Right atrium auricular region (tissue), 2 donors: ENCODE results near the gene BSN. TPM values are rescaled to one million over a fixed set of nuclear protein-coding genes. Genes with fewer than 3 reads are reported as not detected.

ENCODE experiments used
- DNase-seq: peaks from one replicate; pipeline ENCODE4 v3.0.0-alpha.2; 2019; ENCODE audit warnings: low spot score
- H3K27ac ChIP-seq, 2 donors: fragments of 200-600 bp; sonication (generic); 1 replicate in 1 of 2; 2 replicates in 1 of 2; pipeline ENCODE4 v1.5.1; 2016 to 2019
- H3K27me3 ChIP-seq, 2 donors: fragments of 200-600 bp; sonication (generic); one replicate each; pipeline versions ENCODE4 v1.5.1 to v1.6.0; 2017 to 2019
- H3K36me3 ChIP-seq: fragments of 200-600 bp; sonication (generic); one replicate; pipeline ENCODE4 v1.5.1; 2016
- H3K4me1 ChIP-seq, 2 donors: fragments of 200-600 bp; sonication (generic); one replicate each; pipeline versions ENCODE4 v1.5.1 to v1.6.0; 2017 to 2019
- H3K4me3 ChIP-seq, 2 donors: fragments of 200-600 bp; sonication (generic); 1 replicate in 1 of 2; 2 replicates in 1 of 2; pipeline ENCODE4 v1.5.1; 2017 to 2019; ENCODE audit warnings: mild to moderate bottlenecking in 1 of 2, moderate library complexity in 1 of 2
- H3K9me3 ChIP-seq, 2 donors: fragments of 200-600 bp; sonication (generic); one replicate each; pipeline ENCODE4 v1.5.1; 2019
- total RNA-seq, 2 donors: library from RNA; depleted of rRNA; stranded (reverse); fragments of >200 nt; gene quantifications; one replicate each; pipeline ENCODE4 v1.1.0, GENCODE V29; 2016
- TF ChIP-seq, protein P1 (sequence below), 2 donors: fragments of 200-600 bp; sonication (generic); IDR thresholded peaks; one replicate each; pipeline ENCODE4 v1.5.1; 2019; ENCODE audit warnings: antibody characterized with exemption in 2 of 2

The BSN gene
- total RNA-seq, 2 donors from 2014 or later: 0.41 to 0.63 TPM

DNA sequence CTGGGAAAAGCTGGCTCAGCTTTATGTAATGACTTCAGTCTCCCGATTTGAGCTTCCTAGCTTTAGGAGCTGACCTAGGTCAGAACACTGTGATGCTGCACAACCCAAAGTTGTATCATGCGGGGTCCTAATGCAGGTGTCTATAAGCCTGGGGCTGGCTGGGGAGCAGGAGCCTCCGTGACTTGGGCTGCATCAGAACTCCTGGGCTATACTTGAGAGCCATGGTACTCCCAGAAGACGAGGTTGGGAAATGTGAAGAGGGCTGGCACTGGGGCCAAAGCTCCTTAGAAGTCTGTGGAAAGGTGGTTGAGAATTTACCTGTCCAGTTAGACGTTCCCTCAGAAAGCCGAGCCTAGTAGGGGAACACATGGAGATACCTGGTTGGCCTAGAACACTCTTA is 57.0 kb downstream of the BSN start:
- no peaks in the 10 kb centered on the region for H3K9me3 ChIP-seq
- H3K36me3 ChIP-seq: no peaks in the 10 kb centered on the region
- DNase-seq: no peak
- H3K4me1 ChIP-seq: peaks cover 0 to 9% of the 10 kb centered on the region in 2 donors
- no peaks in the 10 kb centered on the region for H3K27me3 ChIP-seq
- H3K27ac ChIP-seq: no peak overlapping the region
- H3K4me3 ChIP-seq: no peak overlapping the region
- TF ChIP-seq, protein P1, sequence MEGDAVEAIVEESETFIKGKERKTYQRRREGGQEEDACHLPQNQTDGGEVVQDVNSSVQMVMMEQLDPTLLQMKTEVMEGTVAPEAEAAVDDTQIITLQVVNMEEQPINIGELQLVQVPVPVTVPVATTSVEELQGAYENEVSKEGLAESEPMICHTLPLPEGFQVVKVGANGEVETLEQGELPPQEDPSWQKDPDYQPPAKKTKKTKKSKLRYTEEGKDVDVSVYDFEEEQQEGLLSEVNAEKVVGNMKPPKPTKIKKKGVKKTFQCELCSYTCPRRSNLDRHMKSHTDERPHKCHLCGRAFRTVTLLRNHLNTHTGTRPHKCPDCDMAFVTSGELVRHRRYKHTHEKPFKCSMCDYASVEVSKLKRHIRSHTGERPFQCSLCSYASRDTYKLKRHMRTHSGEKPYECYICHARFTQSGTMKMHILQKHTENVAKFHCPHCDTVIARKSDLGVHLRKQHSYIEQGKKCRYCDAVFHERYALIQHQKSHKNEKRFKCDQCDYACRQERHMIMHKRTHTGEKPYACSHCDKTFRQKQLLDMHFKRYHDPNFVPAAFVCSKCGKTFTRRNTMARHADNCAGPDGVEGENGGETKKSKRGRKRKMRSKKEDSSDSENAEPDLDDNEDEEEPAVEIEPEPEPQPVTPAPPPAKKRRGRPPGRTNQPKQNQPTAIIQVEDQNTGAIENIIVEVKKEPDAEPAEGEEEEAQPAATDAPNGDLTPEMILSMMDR (IDR thresholded peaks at IDR 0.05): no peak

DNA sequence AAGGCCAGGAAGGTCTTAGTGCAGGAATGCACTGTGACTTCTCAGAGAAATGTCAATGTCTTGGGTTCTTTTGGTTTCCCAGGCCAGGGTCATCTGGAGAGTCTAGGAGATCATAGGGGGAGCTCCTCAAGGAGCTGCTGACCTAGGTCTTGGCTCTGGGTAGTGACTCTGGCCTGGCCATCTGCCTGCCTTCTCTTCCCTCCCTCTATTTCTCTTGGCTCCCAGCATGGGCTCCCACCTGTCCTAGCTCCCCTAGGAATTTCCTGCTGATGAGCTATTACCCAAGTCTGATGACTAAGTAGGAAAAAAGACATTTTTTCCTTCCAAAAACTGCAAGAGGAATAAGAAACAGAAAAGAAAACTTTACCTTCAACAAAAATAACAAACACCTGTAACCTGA is 57.4 kb downstream of the BSN start:
- DNase-seq: no peak
- no peaks in the 10 kb centered on the region for H3K36me3 ChIP-seq
- no peak overlapping the region for H3K27ac ChIP-seq
- no peaks in the 10 kb centered on the region for H3K27me3 ChIP-seq
- H3K4me3 ChIP-seq: no peak overlapping the region
- TF ChIP-seq, protein P1 (IDR thresholded peaks at IDR 0.05): no peak
- no peaks in the 10 kb centered on the region for H3K9me3 ChIP-seq
- H3K4me1 ChIP-seq: peaks cover 0 to 7% of the 10 kb centered on the region in 2 donors

DNA sequence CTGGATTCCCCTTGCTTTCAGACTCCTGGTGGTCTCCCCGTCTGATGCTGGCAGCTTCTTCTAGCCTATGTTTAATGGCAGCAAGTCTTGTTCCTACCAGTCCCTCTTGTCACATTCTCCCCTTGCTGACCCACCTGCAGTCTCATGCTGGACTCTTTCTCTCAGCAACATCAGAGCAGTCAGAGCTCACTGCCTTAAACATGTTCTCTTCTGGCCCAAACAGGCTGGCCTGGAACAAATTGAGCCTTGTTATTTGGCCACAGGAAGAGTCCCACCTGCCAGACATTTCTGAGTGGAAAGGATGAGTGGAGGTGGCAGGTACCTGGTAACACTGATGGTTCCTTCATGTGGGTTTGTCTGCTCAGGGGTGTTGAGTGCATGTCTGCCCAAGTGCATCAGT is 60.7 kb downstream of the BSN start:
- no peak overlapping the region for H3K27ac ChIP-seq
- no peak for DNase-seq
- H3K27me3 ChIP-seq: no peaks in the 10 kb centered on the region
- H3K36me3 ChIP-seq: no peaks in the 10 kb centered on the region
- H3K4me1 ChIP-seq: no peaks in the 10 kb centered on the region
- no peaks in the 10 kb centered on the region for H3K9me3 ChIP-seq
- TF ChIP-seq, protein P1 (IDR thresholded peaks at IDR 0.05): no peak
- no peak overlapping the region for H3K4me3 ChIP-seq

DNA sequence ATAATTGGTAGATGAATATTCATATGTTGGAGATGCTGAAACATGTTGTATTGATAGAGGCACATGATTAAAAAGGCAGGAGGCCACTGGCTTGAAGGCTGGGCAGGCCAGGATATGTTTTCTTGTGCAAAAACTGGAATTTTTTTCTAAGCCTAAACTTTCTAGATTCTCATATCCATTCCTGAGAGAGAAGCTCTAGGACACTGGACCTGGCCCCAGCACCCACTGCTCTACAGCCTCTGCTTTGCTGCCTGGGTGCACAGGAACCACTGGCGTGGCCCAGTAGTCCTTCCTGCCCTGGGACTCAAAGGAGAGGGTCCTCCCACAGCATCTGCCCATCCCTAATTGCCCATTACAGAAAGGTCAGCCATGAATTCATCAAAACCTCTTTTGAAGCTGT is 61.8 kb downstream of the BSN start:
- DNase-seq: no peak
- no peak overlapping the region for H3K4me3 ChIP-seq
- H3K27me3 ChIP-seq: no peaks in the 10 kb centered on the region
- no peaks in the 10 kb centered on the region for H3K4me1 ChIP-seq
- no peaks in the 10 kb centered on the region for H3K9me3 ChIP-seq
- TF ChIP-seq, protein P1 (IDR thresholded peaks at IDR 0.05): no peak
- H3K36me3 ChIP-seq: no peaks in the 10 kb centered on the region
- H3K27ac ChIP-seq: no peak overlapping the region

DNA sequence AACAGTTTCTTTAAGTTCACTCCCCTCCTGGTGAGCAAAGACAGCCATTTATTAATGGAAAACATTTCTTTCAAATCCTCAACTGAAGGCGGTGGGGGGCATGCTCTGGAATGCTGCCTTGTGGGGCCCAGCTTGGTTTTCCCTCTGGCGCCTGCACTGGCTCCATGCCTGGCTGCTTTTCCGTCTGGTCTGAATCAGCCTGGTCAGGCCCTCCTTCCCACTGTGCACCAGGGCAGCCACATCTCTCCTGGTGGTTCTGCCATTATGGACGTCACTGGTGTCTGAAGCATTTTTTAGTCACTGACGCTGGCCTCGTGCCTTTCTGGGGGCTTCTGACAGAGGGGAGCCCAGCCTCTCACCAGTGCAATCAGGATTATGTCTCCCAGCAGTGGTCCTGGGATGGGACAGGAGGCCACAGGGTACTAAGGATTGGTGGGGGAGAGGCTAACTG is 62.2 kb downstream of the BSN start:
- no peak for DNase-seq
- H3K9me3 ChIP-seq: no peaks in the 10 kb centered on the region
- H3K27me3 ChIP-seq: no peaks in the 10 kb centered on the region
- no peaks in the 10 kb centered on the region for H3K36me3 ChIP-seq
- H3K27ac ChIP-seq: no peak overlapping the region
- TF ChIP-seq, protein P1 (IDR thresholded peaks at IDR 0.05): no peak
- no peaks in the 10 kb centered on the region for H3K4me1 ChIP-seq
- H3K4me3 ChIP-seq: no peak overlapping the region

DNA sequence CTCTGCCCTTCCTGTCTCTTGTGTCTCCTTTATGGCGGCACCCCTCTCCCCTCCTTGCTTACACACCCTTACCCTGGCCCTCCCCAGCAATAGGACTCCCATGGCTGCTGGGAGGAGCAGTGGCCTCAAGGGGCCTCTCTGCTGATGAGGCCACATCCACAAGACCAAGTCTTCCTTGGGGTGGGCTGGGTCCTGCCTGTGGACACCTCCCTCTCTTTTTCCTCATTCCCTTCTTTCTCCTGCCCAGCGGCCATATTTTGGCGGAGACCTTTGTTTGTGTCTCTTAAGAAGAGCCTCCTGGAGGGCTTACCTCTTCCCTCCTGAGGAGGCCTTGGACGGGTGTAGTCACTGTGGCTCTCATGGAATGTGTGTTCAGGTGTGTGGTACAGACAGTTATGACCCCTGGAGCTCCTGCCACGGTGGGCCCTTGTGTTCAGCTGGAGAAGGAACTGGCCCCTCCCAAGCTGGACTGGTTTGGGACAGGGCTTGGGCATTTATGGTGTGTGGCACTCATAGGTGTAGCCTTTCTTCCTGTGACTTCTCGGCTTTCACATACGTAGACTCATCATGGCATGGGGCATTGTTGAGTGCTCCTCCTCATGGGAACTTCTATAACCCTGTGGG is 63.2 kb downstream of the BSN start:
- TF ChIP-seq, protein P1 (IDR thresholded peaks at IDR 0.05): no peak
- Histone ChIP-seq H3K36me3 (no peaks in the 10 kb centered on the region), H3K27ac (no peak overlapping the region), H3K9me3 (no peaks in the 10 kb centered on the region), H3K27me3 (no peaks in the 10 kb centered on the region), H3K4me3 (no peak overlapping the region), H3K4me1 (no peaks in the 10 kb centered on the region)
- DNase-seq: no peak
